Choroid plexus epithelial cell (primary cell): ENCODE measurements around the gene CTH.

Experiments used
- DNase-seq: peaks from one replicate; pipeline ENCODE4 v3.0.0-alpha.2; 2010; ENCODE audit warnings: low read depth
- H3K4me3 ChIP-seq: 2 replicates; pipeline ENCODE4 v1.5.1; 2011; ENCODE audit warnings: low read depth, mild to moderate bottlenecking, control low read depth, low read length, moderate library complexity
- CTCF ChIP-seq: conservative IDR thresholded peaks from 2 replicates; pipeline ENCODE4 v1.5.1; 2011; ENCODE audit warnings: low read depth, mild to moderate bottlenecking, control low read depth, inconsistent platforms, low read length, moderate library complexity

The CTH gene

GRCh38 chr1:70487910-70488665, 77.0 kb downstream of the CTH start:
- DNase-seq = peak; percentile 72
- no peak overlapping the region for H3K4me3 ChIP-seq
- TF ChIP-seq CTCF = peak; percentile 86
